HG03521 (cell line): ENCODE measurements around the gene UTS2R.

Experiments
- ATAC-seq: cut with Tn5 transposase; IDR thresholded peaks from one replicate; pipeline ENCODE4 v1.9.1; 2021; ENCODE audit warnings: mild to moderate bottlenecking, moderate library complexity; ENCODE audit not compliant: unreplicated experiment

The UTS2R gene

DNA sequence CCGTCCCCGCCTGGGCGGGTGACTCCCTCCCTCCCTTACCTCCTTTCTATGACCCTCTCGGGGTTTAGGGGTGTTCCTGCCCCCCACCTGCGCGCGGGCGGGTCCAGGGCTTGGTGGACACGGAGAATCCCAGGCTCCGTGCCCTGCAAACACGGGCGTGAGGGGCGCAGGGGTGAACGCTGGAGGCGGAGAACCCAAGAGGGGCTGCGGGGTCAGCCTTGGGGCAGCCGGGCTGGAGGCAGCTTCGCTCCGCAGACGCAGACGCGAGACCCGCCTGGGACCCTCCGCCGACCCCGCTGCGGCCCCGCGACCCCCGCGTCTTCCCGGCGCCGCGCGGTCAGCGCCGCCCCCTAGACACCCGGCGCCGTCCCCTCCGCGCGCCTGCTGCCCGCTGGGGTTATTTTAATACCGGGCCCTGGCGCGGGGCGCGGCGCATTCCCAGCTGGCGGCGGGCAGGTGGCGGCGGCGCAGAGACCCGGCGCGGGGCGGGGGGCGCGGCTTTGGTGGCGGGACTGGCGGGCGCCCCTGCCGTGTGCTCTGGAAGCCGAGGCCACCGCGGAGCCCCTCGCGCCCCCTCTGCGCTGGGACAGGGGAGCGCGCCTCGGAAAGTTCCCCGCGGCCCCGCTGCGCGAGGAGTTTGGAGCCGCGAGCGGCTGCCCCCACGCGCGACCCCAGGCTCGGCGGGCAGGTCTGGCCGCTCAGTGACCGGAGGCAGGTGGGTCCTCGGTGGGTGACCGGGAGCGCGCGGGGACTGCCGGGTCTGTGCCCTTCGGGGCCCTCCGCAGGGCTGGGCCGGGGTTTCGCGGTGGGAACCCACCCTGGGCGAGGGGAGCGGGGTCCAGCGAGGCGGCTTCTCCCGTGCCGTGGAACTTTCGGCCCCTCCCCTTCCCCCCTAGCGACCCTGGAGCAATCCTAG, at the start of gene UTS2R:
UTS2R (plus strand) TSS at position 433 of the 916 bp plus-strand sequence. CDS start 2,560 bp downstream, outside the sequence.
- ATAC-seq, result no peak

DNA sequence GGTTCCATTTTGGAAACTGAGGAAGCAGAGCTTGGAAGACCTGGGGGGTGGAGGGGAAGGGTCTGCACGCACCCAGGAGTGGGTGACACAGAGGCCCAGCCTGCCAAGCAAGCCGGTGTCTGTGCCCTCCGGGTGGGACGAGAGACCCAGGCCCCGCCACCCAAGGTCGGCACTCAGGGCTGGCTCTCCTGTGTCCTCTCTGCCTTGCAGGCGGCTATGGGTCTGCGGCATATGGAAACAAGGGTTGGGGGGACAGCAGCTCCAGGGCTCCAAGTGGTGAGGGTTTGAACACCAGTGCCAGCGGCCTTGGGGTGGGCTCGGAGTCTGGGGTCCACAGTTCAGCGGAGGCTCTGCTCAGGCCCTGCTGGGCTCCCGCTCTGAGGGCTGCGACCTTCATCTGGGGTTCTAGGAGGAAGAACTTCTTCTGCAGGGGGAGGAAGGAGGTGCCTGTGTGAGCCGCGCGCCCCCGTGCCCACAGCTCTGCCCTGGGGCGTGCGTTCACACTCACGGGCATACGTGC, 49.6 kb upstream of the UTS2R start:
- no peak for ATAC-seq

- ATAC-seq, result no peak
These were observed 48.8 kb upstream of the UTS2R start for GRCh38 chr17:82322526-82323453.

DNA sequence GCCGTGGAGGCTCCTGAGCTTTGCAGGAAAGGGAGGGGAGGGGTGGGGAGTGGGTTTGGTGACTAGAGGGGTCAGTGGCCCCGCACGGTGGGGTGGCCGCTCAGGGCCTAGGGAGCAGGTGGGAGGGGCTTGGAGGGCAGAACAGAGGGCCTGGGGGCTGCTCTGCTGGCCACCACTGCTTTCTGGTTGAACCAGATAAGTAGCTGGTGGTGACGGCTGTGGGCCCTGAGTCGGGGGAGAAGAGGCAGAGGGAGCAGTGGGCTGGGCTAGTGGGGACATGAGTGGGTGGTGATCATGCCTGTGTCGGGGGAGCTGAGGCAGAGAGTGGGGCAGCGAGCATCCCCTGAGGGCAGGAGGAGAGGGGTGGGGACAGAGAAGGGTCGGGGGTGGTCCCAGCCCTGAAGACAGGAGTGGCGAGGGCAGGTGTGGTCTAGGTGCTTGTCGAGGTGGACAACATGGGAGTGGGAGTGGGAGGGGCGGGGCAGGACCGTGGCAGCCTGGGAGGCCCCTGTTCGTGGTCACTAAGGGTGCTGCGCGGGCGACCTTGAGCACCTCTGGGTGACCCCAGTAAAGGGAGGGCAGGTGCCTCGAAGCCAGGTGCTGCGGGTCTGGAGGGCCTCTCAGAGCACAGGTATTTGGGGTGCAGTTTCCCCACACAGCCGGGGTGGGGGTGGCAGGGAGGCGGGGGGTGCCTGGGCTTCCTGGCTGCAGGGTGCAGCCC, 47.9 kb upstream of the UTS2R start:
- no peak for ATAC-seq

DNA sequence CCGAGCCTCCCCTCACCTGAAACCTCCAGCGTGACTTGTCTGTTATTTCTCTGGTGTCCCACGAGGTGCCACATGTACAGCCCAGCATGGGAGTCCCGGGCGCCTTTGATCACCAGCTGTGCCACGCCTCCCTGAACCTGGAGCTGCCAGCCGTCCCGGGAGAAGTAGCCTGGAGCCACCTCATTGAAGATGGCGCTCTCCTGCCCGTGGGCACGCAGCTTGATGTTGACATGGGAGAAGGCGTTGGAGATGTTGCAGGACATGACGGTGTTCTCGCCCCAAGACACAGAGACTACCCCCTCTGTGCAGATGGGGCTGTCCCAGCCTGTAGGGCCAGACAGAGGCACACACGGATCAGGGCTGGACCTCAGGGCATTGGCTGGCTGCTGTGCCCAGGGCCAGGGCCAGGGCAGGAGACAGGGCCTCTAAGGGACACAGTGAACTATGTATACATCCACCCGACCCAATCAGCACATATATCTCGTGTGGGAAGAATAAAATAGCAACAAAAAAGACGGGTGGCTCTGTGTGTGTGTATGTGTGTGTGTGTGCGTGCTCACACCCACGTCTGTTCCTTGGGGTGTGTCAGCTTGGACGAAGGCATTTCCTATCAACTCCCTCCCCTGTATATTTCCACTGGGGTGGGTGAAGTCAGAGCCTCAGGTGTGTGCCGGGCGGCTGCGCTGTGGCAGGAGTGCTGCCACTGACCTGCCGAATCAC, 46.8 kb upstream of the UTS2R start:
- no peak for ATAC-seq

- ATAC-seq, result no peak
These were observed 46.0 kb upstream of the UTS2R start for GRCh38 chr17:82325286-82326180.

DNA sequence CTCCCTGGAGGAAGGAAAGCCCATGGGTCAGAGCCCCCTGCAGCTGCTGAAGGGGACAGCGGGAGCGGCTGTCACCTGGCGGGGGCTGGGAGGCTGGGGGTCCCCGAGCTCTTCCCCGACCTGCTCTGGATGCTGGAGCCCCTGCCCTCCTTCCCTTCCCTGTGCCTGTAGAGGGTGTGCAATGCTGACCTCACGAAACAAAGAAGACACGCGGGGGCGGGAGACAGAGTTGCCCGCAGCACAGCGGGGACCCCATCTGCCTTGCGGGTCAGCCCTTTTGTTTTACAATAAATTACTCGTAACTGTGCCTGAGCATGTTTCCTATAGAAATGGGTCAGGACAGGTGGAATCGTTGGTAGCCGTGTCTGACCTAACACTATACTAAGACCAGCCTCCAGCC, 44.3 kb upstream of the UTS2R start:
- no peak for ATAC-seq

- no peak for ATAC-seq
These were observed 43.8 kb upstream of the UTS2R start for GRCh38 chr17:82327757-82328140.

GRCh38 chr17:82328141-82328993, 43.2 kb upstream of the UTS2R start:
- no peak for ATAC-seq

DNA sequence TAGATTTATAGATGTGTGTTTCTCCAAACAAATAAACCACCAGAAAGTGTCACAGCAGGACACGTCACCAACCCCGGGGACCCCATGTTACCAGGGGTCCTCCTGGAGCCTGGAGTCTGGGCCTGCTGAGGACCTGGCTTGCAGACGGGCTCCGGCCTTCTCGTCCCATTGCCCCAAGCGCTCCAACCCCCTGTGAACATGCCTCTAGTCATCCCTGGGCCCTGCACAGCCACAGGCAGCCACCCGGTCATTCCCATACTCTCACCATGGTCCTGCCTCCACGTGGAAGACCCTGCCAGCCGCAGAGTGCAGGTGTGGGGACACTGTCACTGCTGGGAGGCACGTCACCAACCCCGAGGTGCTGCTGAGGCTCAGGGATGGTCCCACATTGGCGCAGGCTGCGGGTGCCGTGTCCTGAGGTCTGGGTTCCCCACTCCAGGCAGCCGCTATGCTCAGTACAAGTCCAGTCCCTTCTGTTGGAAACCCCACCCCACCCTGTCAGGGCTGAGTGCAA, 42.5 kb upstream of the UTS2R start:
- ATAC-seq, result no peak

DNA sequence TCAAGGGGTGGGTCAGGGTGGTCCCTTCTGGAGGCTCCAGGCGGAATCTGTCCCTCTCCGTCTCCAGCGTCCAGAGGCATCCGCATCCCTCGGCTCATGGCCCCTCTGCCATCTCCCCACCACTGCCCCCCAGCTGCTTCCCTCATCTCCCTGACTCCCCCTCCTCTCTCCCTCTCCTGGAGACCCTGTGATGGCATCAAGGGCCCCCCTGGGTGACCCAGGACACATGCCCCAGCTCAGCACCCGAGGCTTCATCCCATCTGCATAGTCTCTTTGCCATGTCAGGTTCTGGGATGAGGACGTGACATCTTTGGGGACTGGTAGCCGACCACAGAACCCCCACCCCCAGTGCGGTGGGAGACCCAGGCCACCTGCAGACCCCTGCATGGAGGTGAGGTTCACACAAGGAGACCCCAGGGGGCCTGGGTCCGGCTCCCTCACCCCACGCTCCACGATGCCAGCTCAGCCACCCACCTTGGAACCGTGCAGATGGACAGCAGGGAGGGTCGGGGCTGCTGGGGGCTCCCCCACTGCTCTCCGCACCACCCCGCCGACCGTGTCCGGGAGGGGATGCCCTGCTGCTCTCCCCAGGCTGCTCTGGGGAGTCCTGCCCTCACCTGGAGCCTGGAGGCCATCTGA, 41.8 kb upstream of the UTS2R start:
- no peak for ATAC-seq

DNA sequence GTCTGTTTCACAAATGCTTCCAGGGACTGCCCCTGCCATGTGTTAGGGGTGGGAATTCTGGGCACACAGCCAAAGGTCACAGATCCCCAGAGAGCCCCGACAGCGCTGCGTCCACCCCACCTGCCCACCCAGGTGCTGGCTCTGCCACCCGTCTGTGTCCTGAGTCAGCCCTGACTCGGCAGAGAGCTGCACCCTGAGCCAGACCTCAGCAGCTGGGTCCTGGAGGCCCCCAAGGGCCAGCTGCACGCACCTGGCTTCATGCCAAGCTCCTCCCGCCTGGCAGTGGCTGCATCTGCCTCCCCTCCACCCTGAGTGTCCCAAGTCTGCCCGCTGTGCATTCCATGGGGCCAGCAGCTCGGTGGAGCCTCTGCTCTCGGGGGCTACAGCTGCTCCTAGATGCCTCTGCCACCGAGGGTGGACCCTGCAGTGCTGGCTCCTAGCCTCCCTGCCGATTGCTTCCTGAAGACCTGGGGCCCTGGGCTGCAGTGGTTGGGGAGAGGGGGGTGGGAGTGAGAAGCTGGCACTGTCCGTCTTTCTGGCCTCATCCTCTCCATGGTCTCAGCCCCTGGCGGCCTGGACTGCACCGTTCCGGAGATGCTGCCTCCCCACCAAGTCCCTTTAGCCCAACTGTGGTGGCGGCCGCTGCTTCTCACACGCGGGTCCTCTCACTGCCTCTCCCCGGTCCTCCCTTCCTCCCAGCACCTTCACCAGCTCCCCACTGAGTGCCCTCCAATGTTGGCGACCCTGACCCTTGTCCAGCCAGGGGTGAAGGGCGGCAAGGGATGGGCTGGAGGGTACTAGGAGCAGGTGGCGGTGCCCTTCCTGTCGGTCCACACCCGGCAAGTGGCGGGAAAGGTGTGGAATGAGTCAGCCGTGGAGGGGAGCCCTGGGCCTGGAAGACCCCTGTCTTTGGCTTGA, 41.0 kb upstream of the UTS2R start:
- ATAC-seq, result no peak

- no peak for ATAC-seq
These were observed 40.1 kb upstream of the UTS2R start for GRCh38 chr17:82331345-82331939.

DNA sequence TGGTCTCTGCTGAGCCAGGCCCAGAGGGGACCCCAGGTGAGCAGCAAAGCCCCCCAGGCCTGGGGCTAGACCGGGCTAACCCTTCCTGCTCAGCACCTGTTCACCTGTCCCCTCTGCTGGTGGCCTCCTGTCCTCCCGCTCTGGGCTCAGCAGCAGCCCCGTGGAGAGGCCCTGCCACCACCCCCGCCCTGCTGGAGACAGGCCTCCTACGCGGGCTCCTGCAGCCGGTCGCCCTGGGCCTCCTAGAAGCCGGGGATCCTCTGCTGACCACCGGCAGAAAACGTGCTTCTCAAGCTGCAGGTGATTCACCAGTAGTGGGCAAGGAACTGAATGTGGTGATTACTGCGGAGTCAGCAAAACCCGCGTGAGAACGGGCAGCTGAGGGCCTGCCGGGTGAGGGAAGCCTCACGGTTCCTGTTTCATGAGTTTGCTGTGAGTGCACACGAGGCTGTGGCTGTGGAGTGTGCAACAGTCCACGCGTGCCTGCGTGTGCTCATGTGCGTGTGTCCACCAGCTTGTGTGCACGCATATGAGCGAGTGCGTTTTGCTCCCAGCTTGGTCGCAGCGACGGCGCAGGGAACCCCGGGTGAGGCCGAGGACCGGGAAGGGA, 38.8 kb upstream of the UTS2R start:
- ATAC-seq, result no peak

- ATAC-seq, result no peak
These were observed 38.0 kb upstream of the UTS2R start, which contains the start of gene SECTM1 for GRCh38 chr17:82333279-82334171. SECTM1 (minus strand) TSS chr17:82333766; CDS start chr17:82327240, 6,526 bp downstream.
